SK-N-SH treated with all-trans-retinoic acid at 6 μM for 48 hours (cell line): ENCODE measurements around the gene UGGT2.

Experiments used
- ARNTL ChIP-seq: fragments of 450-650 bp; formaldehyde crosslinking; IDR thresholded peaks from 2 replicates; pipeline ENCODE4 v1.5.0; 2020; ENCODE audit warnings: low read depth, mild to moderate bottlenecking, moderate library complexity, borderline replicate concordance
- ESRRG ChIP-seq: fragments of 250-450 bp; sonication (Bioruptor Pico); IDR thresholded peaks from 2 replicates; pipeline ENCODE4 v1.6.1; 2021; ENCODE audit warnings: mild to moderate bottlenecking
- OSR1 ChIP-seq: fragments of 250-450 bp; sonication (Bioruptor Pico); IDR thresholded peaks from 2 replicates; pipeline ENCODE4 v1.8.0; 2022; ENCODE audit warnings: moderate library complexity, mild to moderate bottlenecking, inconsistent platforms
- RARB ChIP-seq: fragments of 250-450 bp; sonication (Bioruptor Pico); IDR thresholded peaks from 2 replicates; pipeline ENCODE4 v1.8.0; 2021; ENCODE audit warnings: mild to moderate bottlenecking, moderate library complexity
- SNAI2 ChIP-seq: fragments of 250-450 bp; sonication (Bioruptor Pico); IDR thresholded peaks from 2 replicates; pipeline ENCODE4 v1.5.0; 2020; ENCODE audit warnings: mild to moderate bottlenecking, moderate library complexity
- ZFP3 ChIP-seq: fragments of 250-450 bp; sonication (Bioruptor Pico); IDR thresholded peaks from 2 replicates; pipeline ENCODE4 v1.5.0; 2020; ENCODE audit warnings: mild to moderate bottlenecking, moderate library complexity
- ZFP30 ChIP-seq: fragments of 450-650 bp; formaldehyde crosslinking; IDR thresholded peaks from 2 replicates; pipeline ENCODE4 v1.5.0; 2022; ENCODE audit warnings: mild to moderate bottlenecking, moderate library complexity
- ZNF8 ChIP-seq: fragments of 450-650 bp; formaldehyde crosslinking; IDR thresholded peaks from 2 replicates; pipeline ENCODE4 v1.5.0; 2020; ENCODE audit warnings: mild to moderate bottlenecking, moderate library complexity
- TF ChIP-seq, protein P1 (sequence below): fragments of 250-450 bp; sonication (Bioruptor Pico); IDR thresholded peaks from 2 replicates; pipeline ENCODE4 v1.5.1; 2020; ENCODE audit warnings: low read depth, mild to moderate bottlenecking, moderate library complexity
- TF ChIP-seq, protein P2 (sequence below): fragments of 250-450 bp; sonication (Bioruptor Pico); IDR thresholded peaks from 2 replicates; pipeline ENCODE4 v1.8.0; 2020; ENCODE audit warnings: mild to moderate bottlenecking, moderate library complexity, borderline replicate concordance

DNA sequence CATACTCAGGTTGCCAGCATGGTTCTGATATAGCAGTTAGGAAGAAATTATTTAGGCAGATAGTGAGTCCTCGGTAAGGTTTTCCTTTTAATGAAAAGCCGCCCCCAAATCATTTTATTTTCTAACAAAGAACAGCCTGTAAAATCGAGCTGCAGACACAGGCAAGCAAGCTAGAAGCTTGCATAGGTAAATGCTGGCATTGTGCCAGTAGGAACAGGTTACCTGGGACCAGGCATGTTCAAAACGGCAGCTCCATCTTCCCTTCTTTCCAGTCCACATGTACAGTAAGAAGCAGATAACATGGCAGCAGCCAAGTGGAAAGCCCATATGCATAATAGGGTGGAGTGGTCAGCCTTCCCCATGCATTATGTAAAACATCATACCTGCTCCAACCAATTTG is 71.1 kb downstream of the UGGT2 start:
- TF ChIP-seq OSR1 (CRISPR knock-in tag) (no peak), ARNTL (CRISPR knock-in tag) (no peak), ZFP30 (CRISPR knock-in tag) (no peak), ESRRG (CRISPR knock-in tag) (no peak), RARB (CRISPR knock-in tag) (no peak), ZNF8 (CRISPR knock-in tag) (no peak), ZFP3 (CRISPR knock-in tag) (no peak), SNAI2 (no peak)
- TF ChIP-seq, protein P1, sequence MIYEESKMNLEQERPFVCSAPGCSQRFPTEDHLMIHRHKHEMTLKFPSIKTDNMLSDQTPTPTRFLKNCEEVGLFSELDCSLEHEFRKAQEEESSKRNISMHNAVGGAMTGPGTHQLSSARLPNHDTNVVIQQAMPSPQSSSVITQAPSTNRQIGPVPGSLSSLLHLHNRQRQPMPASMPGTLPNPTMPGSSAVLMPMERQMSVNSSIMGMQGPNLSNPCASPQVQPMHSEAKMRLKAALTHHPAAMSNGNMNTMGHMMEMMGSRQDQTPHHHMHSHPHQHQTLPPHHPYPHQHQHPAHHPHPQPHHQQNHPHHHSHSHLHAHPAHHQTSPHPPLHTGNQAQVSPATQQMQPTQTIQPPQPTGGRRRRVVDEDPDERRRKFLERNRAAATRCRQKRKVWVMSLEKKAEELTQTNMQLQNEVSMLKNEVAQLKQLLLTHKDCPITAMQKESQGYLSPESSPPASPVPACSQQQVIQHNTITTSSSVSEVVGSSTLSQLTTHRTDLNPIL (CRISPR knock-in tag), result no peak
- TF ChIP-seq, protein P2, sequence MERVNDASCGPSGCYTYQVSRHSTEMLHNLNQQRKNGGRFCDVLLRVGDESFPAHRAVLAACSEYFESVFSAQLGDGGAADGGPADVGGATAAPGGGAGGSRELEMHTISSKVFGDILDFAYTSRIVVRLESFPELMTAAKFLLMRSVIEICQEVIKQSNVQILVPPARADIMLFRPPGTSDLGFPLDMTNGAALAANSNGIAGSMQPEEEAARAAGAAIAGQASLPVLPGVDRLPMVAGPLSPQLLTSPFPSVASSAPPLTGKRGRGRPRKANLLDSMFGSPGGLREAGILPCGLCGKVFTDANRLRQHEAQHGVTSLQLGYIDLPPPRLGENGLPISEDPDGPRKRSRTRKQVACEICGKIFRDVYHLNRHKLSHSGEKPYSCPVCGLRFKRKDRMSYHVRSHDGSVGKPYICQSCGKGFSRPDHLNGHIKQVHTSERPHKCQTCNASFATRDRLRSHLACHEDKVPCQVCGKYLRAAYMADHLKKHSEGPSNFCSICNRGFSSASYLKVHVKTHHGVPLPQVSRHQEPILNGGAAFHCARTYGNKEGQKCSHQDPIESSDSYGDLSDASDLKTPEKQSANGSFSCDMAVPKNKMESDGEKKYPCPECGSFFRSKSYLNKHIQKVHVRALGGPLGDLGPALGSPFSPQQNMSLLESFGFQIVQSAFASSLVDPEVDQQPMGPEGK, result no peak
